NCI-H1436 (cell line): ENCODE data around the gene SOCS3.
A peak's percentile ranks its signal among the peaks of the same experiment; 100 is the strongest.

Experiments used
- DNase-seq: peaks from one replicate; lab custom pipeline; 2025; lab: John Stamatoyannopoulos, UW

Gene SOCS3, protein sequence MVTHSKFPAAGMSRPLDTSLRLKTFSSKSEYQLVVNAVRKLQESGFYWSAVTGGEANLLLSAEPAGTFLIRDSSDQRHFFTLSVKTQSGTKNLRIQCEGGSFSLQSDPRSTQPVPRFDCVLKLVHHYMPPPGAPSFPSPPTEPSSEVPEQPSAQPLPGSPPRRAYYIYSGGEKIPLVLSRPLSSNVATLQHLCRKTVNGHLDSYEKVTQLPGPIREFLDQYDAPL

GRCh38 chr17:78359997-78360370 lies at the start of gene SOCS3:
Gene SOCS3 (minus strand): TSS chr17:78360077. CDS start chr17:78359095, 982 bp downstream.
- DNase-seq, result peak; percentile 96

DNA sequence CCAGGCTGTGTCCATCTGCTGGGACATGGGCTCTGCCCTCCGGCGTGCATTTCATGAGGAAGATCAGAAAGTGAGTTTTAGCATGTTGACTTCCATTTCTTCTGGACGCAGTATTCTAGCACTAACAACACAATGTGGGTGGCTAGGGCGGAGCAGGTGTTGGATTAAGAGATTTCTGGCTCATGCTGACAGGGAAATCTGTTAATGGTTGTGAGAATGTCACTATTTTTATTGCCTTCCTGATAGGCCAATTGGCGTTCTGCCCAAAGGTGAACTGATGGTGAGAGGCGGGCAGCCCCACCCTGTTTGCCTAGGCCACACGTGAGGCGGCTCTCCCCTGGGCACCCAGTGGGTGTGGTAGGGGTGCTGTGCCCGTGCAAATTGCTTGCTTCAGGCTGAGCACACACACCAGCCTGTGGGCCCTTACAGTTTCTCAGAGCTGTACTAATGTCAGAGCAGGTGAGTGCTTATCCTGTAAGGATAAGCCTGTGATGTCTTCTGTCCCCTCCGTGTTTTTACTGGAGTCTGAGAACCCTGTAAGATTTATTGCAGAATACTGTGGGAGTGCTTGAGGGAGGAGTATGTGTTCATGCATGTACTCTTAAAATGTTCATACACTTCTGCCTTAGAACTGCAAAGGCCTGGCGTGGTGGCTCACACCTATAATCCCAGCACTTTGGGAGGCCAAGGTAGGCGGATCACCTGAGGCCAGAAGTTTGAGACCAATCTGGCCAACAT lies 49.5 kb upstream of the SOCS3 start:
- peak; percentile 86 for DNase-seq

- DNase-seq, result no peak
These were observed 48.7 kb upstream of the SOCS3 start for GRCh38 chr17:78408476-78409050.

- no peak for DNase-seq
These were observed 47.6 kb upstream of the SOCS3 start for GRCh38 chr17:78407387-78408000.

GRCh38 chr17:78406920-78407319 lies 47.0 kb upstream of the SOCS3 start:
- DNase-seq, result no peak

DNA sequence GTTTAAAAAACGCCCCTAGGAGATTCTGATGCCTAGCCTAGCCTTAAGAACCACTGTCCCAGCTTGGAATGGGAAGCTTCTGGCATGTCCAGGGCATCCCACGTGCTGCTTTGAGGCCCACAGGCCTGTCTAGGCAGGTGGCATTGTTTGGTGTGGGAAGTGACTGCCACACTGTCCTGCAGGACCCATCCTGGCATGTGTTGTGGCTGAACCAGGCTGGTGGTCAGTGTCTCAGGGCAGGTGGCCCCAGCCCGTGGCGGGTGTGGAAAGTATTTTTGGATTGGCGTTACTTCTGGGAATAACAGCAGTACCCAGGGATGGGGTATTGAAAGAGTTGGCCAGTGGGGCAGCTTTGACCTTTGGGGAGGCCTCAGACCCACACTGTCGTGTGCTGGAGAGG lies 46.5 kb upstream of the SOCS3 start:
- DNase-seq, result no peak

- no peak for DNase-seq
These were observed 43.9 kb upstream of the SOCS3 start for GRCh38 chr17:78403822-78404221.

GRCh38 chr17:78401891-78402290 lies 42.0 kb upstream of the SOCS3 start:
- no peak for DNase-seq

GRCh38 chr17:78401246-78401645 lies 41.4 kb upstream of the SOCS3 start:
- no peak for DNase-seq

DNA sequence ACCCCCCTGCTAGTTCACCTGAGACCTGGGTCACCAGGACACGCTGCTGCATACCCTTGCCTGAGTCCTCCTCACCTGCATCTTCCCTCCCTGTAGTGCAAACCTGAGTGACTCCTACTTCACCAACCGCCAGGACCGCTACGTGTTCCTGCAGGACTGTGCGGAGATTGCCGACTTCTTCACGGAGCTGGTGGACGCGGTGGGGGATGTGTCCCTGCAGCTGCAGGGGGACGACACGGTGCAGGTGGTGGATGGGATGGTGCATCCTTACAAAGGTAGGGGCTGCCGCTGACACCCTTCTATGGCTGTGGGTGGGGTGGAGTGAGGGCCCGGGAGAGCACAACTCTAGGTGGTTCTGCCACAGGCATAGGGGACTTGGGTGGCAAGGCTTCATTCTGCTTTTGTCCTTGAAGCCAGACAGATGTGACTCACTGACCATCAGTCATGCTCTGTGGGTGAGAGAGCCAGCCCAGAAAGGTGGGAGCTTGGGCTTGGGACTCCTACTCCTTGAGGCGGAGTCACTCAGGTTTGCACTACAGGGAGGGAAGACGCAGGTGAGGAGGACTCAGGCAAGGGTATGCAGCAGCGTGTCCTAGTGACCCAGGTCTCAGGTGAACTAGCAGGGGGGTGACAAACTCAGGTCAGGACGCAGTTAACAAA lies 40.8 kb upstream of the SOCS3 start:
- no peak for DNase-seq

GRCh38 chr17:78399693-78400144 lies 39.8 kb upstream of the SOCS3 start:
- no peak for DNase-seq

DNA sequence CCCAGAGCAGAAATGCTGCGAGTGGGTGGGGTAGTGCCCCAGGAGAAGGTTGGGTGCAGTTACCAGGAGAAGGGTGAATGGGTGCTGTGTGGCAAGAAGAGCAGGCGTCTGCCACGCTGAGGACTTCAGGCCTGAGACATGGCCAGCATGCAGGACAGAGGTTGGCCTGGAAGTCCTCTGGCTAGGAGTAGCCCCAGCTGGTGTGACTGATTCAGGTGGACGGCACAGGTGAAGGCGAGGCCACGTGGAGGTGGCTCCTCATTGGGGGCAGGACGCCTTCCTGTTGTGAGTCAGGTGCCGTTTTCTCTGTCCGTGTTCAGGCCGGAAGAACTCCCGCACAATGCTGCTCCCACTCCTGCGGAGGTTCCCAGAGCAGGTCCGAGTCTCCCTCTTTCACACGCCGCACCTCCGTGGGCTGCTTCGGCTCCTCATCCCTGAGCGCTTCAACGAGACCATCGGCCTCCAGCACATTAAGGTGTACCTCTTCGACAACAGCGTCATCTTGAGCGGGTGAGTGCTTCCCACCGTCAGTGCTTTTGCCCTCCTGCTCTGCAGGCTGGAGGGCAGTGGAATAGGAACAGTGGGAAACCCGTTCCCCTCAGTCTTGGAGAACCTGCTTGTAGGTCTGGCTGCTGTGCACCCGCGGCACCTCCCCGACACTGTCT lies 39.3 kb upstream of the SOCS3 start:
- no peak for DNase-seq

DNA sequence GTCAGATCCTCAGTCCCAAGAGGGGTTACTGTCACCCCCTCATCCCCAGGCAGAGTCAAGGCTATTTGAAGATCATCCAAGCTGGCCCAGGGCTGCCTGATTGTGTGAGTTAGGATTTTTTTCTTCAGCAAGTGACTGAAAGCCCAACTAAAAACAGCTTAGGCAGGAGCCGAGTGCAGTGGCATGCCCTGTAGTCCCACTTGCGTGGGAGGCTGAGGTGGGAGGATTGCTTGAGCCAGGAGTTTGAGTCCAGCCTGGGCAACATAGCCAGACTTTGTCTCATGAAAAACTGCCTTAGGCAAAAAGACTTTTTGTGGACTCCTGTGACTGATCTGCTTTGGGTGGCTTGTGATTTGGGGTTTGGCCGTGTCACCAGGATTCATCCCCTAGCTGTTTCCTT lies 38.5 kb upstream of the SOCS3 start:
- no peak for DNase-seq

GRCh38 chr17:78397681-78398101 lies 37.8 kb upstream of the SOCS3 start:
- no peak for DNase-seq

DNA sequence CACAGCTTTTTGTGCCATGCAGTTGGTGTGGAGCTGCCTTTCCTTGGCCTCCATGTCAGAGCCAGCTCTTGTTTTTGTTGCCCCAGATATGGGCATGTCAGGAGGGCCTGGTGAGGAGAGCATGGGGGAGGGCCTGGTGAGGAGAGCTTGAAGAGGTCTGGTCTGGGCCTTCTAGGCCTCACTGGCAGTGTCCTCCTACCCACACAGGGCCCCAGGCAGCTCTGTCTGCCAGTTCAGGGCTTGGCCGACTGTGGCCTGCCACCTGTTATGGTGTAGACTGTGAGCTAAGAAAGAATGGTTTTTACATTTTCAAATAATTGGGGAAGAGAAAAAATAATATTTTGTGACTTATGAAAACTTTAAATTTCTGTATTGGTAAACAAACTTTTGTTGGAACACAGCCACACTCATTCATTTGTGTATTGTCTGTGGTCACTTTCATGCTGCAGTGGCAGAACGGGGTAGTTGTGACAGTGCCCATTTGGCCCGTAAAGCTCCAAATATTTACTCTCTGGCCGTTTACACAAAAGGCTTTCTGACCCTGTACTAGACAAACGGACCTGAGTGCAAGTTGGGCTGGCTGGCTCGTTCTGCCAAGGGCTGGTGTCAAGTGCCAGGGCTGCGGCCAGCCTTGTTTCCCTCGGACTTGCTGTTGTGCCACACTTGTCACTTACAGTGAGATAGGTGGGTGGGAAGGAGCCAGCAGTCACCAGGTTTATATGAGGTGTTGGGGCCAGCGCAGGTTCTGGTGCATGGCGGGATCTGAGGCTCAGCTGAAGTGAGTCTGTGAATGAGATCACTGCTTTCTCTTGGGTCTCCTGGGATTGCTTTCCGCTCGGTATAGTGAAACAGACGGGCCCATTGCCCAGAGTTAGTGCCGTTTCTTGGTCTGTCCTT lies 36.8 kb upstream of the SOCS3 start:
- peak; percentile 72 for DNase-seq

DNA sequence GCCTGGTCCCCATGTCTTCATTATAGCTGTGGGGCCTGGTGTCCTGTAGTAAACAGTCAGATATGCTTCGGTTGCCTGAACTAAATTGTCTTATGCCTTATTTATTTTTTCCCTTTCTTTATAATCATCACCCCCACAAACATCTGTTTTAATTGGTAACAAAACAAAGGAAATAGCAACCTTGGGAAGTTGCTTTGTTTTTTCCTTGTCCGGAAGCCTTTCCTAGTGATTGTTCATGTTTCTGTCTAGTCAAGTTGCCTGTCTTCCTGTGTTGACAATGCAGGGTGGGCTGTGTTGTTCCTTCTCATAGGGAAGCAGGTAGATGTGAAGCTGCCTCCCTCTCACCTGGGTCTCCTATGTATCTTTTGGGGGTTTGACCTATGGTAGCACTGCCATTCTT lies 35.3 kb upstream of the SOCS3 start:
- DNase-seq, result no peak

GRCh38 chr17:78394209-78394608 lies 34.3 kb upstream of the SOCS3 start:
- peak; percentile 93 for DNase-seq

GRCh38 chr17:78393575-78393974 lies 33.7 kb upstream of the SOCS3 start:
- no peak for DNase-seq

DNA sequence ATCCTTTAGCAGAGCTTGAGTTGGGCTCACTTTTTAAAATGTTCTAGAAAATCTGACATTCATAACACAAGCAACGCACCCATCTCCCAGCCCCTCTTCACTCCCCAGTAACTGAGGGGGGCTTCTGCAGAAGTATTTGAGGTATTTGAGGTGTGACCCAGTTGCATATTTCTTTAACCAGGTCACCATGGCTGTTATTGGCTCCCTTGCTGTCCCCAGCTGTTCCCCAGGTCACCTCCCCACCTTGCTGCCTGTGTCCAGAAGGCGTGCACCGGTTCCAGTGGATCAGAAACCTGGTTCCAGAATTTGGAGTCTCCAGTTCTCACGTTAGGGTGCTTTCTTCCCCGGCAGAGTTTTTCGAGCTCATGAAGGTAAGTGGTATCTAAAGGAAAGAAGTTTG lies 32.4 kb upstream of the SOCS3 start:
- DNase-seq, result no peak

DNA sequence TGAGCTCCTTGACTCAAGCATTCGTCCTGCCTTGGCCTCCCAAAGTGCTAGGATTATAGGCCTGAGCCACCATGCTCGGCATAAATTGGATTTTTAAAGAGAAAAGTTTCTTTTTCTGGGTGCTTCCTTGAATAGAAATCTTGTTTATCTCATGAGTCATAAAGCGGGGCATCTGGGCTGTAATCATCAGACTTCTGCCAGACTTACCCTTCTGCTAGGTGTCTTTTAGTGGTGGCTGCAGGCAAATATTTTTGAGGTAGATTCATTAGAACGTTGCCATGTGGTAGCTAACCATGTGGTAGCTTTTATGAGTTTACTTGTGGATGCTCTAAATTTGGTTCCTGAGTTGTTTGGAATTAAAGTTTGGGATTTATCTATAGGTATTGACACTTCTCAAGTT lies 32.0 kb upstream of the SOCS3 start:
- no peak for DNase-seq

- no peak for DNase-seq
These were observed 31.2 kb upstream of the SOCS3 start for GRCh38 chr17:78391051-78391431.
